H9 (cell line): ENCODE data around the gene ACSF3. TPM values are rescaled to one million over a fixed set of nuclear protein-coding genes. Genes with fewer than 3 reads are reported as not detected.

Experiments used
- DNase-seq: peaks from one replicate; pipeline ENCODE4 v3.0.0-alpha.2; 2017
- H2AFZ ChIP-seq: one replicate; pipeline ENCODE4 v1.6.1; 2013; ENCODE audit warnings: mild to moderate bottlenecking, low read length, control low read depth, moderate library complexity
- H2AK5ac ChIP-seq: 2 replicates; pipeline ENCODE4 v1.6.1; 2013; ENCODE audit warnings: low read length, control low read depth, mixed read lengths; ENCODE audit not compliant: insufficient read length
- H2BK120ac ChIP-seq: one replicate; pipeline ENCODE4 v1.6.1; 2013; ENCODE audit warnings: low read depth, mild to moderate bottlenecking, low read length, control low read depth, inconsistent platforms; ENCODE audit not compliant: poor library complexity, severe bottlenecking
- H2BK12ac ChIP-seq: 2 replicates; pipeline ENCODE4 v1.6.1; 2013; ENCODE audit warnings: low read length, control low read depth, mixed read lengths, low read depth; ENCODE audit not compliant: insufficient read length
- H2BK15ac ChIP-seq: 2 replicates; pipeline ENCODE4 v1.6.1; 2013; ENCODE audit warnings: low read depth, low read length, control low read depth
- H2BK20ac ChIP-seq: one replicate; pipeline ENCODE4 v1.6.1; 2013; ENCODE audit warnings: low read depth, mild to moderate bottlenecking, low read length, control low read depth, inconsistent platforms; ENCODE audit not compliant: poor library complexity, severe bottlenecking
- H2BK5ac ChIP-seq: 2 replicates; pipeline ENCODE4 v1.6.1; 2013; ENCODE audit warnings: low read length, control low read depth, mixed read lengths; ENCODE audit not compliant: insufficient read length
- H3K14ac ChIP-seq: 2 replicates; pipeline ENCODE4 v1.6.1; 2013; ENCODE audit warnings: low read length, control low read depth; ENCODE audit not compliant: insufficient read depth
- H3K18ac ChIP-seq: 2 replicates; pipeline ENCODE4 v1.6.1; 2013; ENCODE audit warnings: low read depth, mild to moderate bottlenecking, mixed read lengths, low read length, control low read depth; ENCODE audit not compliant: insufficient read length
- H3K23ac ChIP-seq: 2 replicates; pipeline ENCODE4 v1.6.1; 2013; ENCODE audit warnings: low read length, control low read depth, mixed read lengths, low read depth; ENCODE audit not compliant: insufficient read length
- H3K23me2 ChIP-seq: 2 replicates; pipeline ENCODE4 v1.6.1; 2013; ENCODE audit warnings: low read depth, mild to moderate bottlenecking, mixed read lengths, low read length, control low read depth; ENCODE audit not compliant: insufficient read length, poor library complexity, severe bottlenecking
- H3K27ac ChIP-seq: 2 replicates; pipeline ENCODE4 v1.5.1; 2013; ENCODE audit warnings: low read length, control low read depth, mixed read lengths, low read depth; ENCODE audit not compliant: insufficient read length
- H3K27me3 ChIP-seq: 2 replicates; pipeline ENCODE4 v1.6.1; 2013; ENCODE audit warnings: low read length, control low read depth, inconsistent platforms; ENCODE audit not compliant: insufficient read depth
- H3K4ac ChIP-seq: 2 replicates; pipeline ENCODE4 v1.6.1; 2013; ENCODE audit warnings: low read depth, mild to moderate bottlenecking, control low read depth, inconsistent platforms, low read length, moderate library complexity
- H3K4me1 ChIP-seq: 2 replicates; pipeline ENCODE4 v1.6.1; 2013; ENCODE audit warnings: low read length, control low read depth, inconsistent platforms; ENCODE audit not compliant: insufficient read depth
- H3K4me2 ChIP-seq: 2 replicates; pipeline ENCODE4 v1.6.1; 2013; ENCODE audit warnings: low read length, control low read depth, mixed read lengths; ENCODE audit not compliant: insufficient read length, insufficient read depth
- H3K56ac ChIP-seq: 2 replicates; pipeline ENCODE4 v1.6.1; 2013; ENCODE audit warnings: low read depth, mild to moderate bottlenecking, mixed read lengths, low read length, control low read depth; ENCODE audit not compliant: insufficient read length
- H3K79me1 ChIP-seq: 2 replicates; pipeline ENCODE4 v1.6.1; 2013; ENCODE audit warnings: low read depth, mild to moderate bottlenecking, moderate library complexity, low read length, control low read depth, inconsistent platforms; ENCODE audit not compliant: insufficient read depth, poor library complexity, severe bottlenecking
- H3K79me2 ChIP-seq: 2 replicates; pipeline ENCODE4 v1.6.1; 2013; ENCODE audit warnings: low read length, control low read depth, inconsistent platforms; ENCODE audit not compliant: insufficient read depth
- H3K9ac ChIP-seq: 2 replicates; pipeline ENCODE4 v1.6.1; 2013; ENCODE audit warnings: low read length, control low read depth, mixed read lengths; ENCODE audit not compliant: insufficient read length; ENCODE audit errors: extremely low read depth
- H3K9me3 ChIP-seq: one replicate; pipeline ENCODE4 v1.6.1; 2013; ENCODE audit warnings: low read depth, low read length, inconsistent platforms; ENCODE audit not compliant: control insufficient read depth
- H3T11ph ChIP-seq: one replicate; pipeline ENCODE4 v1.6.1; 2013; ENCODE audit warnings: mild to moderate bottlenecking, low read length, control low read depth, inconsistent platforms
- H4K20me1 ChIP-seq: one replicate; pipeline ENCODE4 v1.6.1; 2013; ENCODE audit not compliant: control insufficient read depth, insufficient read length, insufficient read depth
- H4K5ac ChIP-seq: 2 replicates; pipeline ENCODE4 v1.6.1; 2013; ENCODE audit warnings: low read depth, mild to moderate bottlenecking, mixed read lengths, low read length, control low read depth; ENCODE audit not compliant: insufficient read length
- H4K8ac ChIP-seq: replicated peaks from 2 replicates; pipeline ENCODE4 v1.6.1; 2013; ENCODE audit warnings: low read length, control low read depth, mixed read lengths, low read depth; ENCODE audit not compliant: insufficient read length
- H4K91ac ChIP-seq: 2 replicates; pipeline ENCODE4 v1.6.1; 2013; ENCODE audit warnings: low read depth, mild to moderate bottlenecking, moderate library complexity, mixed read lengths, low read length, control low read depth; ENCODE audit not compliant: insufficient read length
- H3K27ac Mint-ChIP-seq, 3 experiments: 2 replicates in 2 of 3; 3 replicates in 1 of 3; pipeline ENCODE4 v1.8.0; 2020 to 2021; ENCODE audit warnings: mixed read lengths in 3 of 3, mild to moderate bottlenecking in 1 of 3, moderate library complexity in 1 of 3
- H3K27me3 Mint-ChIP-seq: 2 replicates; pipeline ENCODE4 v1.8.0; 2021; ENCODE audit warnings: low read depth, mild to moderate bottlenecking, moderate library complexity, mixed read lengths
- H3K36me3 Mint-ChIP-seq, 3 experiments: 2 replicates in 2 of 3; 3 replicates in 1 of 3; pipeline ENCODE4 v1.8.0; 2020 to 2021; ENCODE audit warnings: low read depth in 3 of 3, mixed read lengths in 3 of 3; ENCODE audit not compliant: insufficient read depth in 1 of 3
- H3K4me1 Mint-ChIP-seq, 2 experiments: 2 replicates each; pipeline ENCODE4 v1.8.0; 2020; ENCODE audit warnings: mixed read lengths in 2 of 2
- H3K4me3 Mint-ChIP-seq, 2 experiments: 2 replicates in 1 of 2; 3 replicates in 1 of 2; pipeline ENCODE4 v1.8.0; 2020 to 2021; ENCODE audit warnings: mild to moderate bottlenecking in 2 of 2, mixed read lengths in 2 of 2, moderate library complexity in 1 of 2
- H3K9me3 Mint-ChIP-seq, 2 experiments: 2 replicates in 1 of 2; 3 replicates in 1 of 2; pipeline ENCODE4 v1.8.0; 2020; ENCODE audit warnings: mild to moderate bottlenecking in 2 of 2, mixed read lengths in 2 of 2, moderate library complexity in 1 of 2
- CTCF ChIP-seq: fragments of 200-600 bp; sonication (generic); conservative IDR thresholded peaks from 3 replicates; pipeline ENCODE4 v1.8.0; 2021; ENCODE audit warnings: antibody characterized with exemption, mild to moderate bottlenecking
- WGBS: extraction: QIAGEN DNeasy Blood & Tissue Kit; methylation state at CpG from one replicate; pipeline ENCODE4 v1.1.7; 2013; ENCODE audit warnings: missing lambda C conversion rate, low lambda C conversion rate, mixed read lengths; ENCODE audit not compliant: insufficient read length; ENCODE audit errors: extremely low coverage; 5-methylcytosine and 5-hydroxymethylcytosine counted together
- total RNA-seq: library from RNA; stranded (reverse); gene quantifications from 2 replicates; pipeline ENCODE4 v1.2.1, GENCODE V29; 2021

The ACSF3 gene
- total RNA-seq, 1 experiment from 2014 or later: 31.3 TPM

GRCh38 chr16:89156740-89157645, 63.3 kb downstream of the ACSF3 start:
- H3T11ph ChIP-seq: no peak overlapping the region
- H3K27me3 ChIP-seq: no peaks in the 10 kb centered on the region
- H2BK120ac ChIP-seq: no peak overlapping the region
- no peak overlapping the region for H2AK5ac ChIP-seq
- no peak overlapping the region for H2BK12ac ChIP-seq
- H3K79me1 ChIP-seq: no peaks in the 10 kb centered on the region
- no peaks in the 10 kb centered on the region for H3K23me2 ChIP-seq
- no peak overlapping the region for H4K5ac ChIP-seq
- no CpG with 5 or more reads among the region's 26 CpGs for WGBS
- no peaks in the 10 kb centered on the region for H3K79me2 ChIP-seq
- no peak overlapping the region for H2BK15ac ChIP-seq
- H3K27ac ChIP-seq: no peak overlapping the region
- H3K27ac Mint-ChIP-seq: no peak overlapping the region; a peak in 1 of 7 replicates
- H3K9ac ChIP-seq: no peak overlapping the region
- no peak for DNase-seq
- no peak for TF ChIP-seq CTCF
- H3K18ac ChIP-seq: no peak overlapping the region
- no peak overlapping the region for H4K8ac ChIP-seq
- no peaks in the 10 kb centered on the region for H3K4me1 ChIP-seq
- H3K36me3 Mint-ChIP-seq: peaks cover 0 to 2% (median 0%) of the 10 kb centered on the region in 3 experiments; a peak in 2 of 7 replicates
- no peak overlapping the region for H3K4ac ChIP-seq
- no peak overlapping the region for H3K4me3 Mint-ChIP-seq
- peaks cover 25% of the 10 kb centered on the region for H3K27me3 Mint-ChIP-seq
- peaks cover 11 to 16% of the 10 kb centered on the region in 2 experiments for H3K9me3 Mint-ChIP-seq
- H3K9me3 ChIP-seq: no peaks in the 10 kb centered on the region
- H4K91ac ChIP-seq: no peak overlapping the region
- no peak overlapping the region for H3K4me2 ChIP-seq
- no peak overlapping the region; the same call in 1 of the 2 replicates for H3K14ac ChIP-seq
- no peak overlapping the region for H2BK5ac ChIP-seq
- H3K4me1 Mint-ChIP-seq: no peaks in the 10 kb centered on the region
- no peaks in the 10 kb centered on the region for H4K20me1 ChIP-seq
- no peak overlapping the region for H3K23ac ChIP-seq
- no peak overlapping the region for H2AFZ ChIP-seq
- H3K56ac ChIP-seq: no peak overlapping the region
- no peak overlapping the region for H2BK20ac ChIP-seq
